Ramos (cell line): Measurements from ENCODE around the gene ASB16.
"Not testable (repeated sequence)": the region's sequence is repeated elsewhere in the genome, so short reads cannot be mapped to it uniquely, and the experiment has no call there.

ENCODE experiments used
- in situ Hi-C: fragments of 300-500 bp; cut with MboI; formaldehyde crosslinking; loops from one replicate; pipeline ENCODE4 v1.14.3; 2022; ENCODE audit warnings: low sequenced_read_pairs; ENCODE audit not compliant: unreplicated experiment

ASB16 gene, protein sequence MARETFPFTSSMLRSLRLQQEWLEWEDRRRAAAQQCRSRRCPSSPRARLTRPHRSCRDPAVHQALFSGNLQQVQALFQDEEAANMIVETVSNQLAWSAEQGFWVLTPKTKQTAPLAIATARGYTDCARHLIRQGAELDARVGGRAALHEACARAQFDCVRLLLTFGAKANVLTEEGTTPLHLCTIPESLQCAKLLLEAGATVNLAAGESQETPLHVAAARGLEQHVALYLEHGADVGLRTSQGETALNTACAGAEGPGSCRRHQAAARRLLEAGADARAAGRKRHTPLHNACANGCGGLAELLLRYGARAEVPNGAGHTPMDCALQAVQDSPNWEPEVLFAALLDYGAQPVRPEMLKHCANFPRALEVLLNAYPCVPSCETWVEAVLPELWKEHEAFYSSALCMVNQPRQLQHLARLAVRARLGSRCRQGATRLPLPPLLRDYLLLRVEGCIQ

DNA sequence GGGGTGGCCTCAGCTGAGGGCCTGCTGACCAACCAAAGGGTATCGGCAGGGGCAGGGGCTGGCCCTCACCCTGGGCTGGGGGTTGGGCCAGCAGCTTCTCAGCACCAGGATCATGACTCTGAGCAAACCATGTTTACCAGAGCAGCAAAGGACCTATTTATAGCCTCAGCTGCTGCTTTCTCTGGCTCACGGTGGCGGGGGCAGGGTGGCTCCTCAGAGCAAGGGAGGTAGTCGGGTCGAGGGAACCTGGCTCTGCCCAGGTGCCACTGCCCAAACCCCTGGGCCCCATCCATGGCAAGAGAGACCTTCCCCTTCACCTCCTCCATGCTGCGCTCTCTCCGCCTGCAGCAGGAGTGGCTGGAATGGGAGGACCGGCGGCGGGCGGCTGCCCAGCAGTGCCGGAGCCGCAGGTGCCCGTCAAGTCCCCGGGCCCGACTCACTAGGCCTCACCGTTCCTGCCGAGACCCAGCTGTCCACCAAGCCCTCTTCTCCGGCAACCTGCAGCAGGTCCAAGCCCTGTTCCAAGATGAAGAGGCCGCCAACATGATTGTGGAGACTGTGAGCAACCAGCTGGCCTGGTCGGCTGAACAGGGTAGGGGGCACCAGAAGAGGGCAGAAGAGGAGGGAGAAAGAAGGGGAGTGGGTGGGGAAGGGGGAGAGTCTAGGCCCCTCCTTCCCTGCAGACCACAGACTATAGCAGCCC lies at the start of gene ASB16:
Gene ASB16 (plus strand): TSS at position 206 of the 703 bp plus-strand sequence. CDS start 86 bp downstream, at position 292.
- in situ Hi-C loops, result no loop called here

DNA sequence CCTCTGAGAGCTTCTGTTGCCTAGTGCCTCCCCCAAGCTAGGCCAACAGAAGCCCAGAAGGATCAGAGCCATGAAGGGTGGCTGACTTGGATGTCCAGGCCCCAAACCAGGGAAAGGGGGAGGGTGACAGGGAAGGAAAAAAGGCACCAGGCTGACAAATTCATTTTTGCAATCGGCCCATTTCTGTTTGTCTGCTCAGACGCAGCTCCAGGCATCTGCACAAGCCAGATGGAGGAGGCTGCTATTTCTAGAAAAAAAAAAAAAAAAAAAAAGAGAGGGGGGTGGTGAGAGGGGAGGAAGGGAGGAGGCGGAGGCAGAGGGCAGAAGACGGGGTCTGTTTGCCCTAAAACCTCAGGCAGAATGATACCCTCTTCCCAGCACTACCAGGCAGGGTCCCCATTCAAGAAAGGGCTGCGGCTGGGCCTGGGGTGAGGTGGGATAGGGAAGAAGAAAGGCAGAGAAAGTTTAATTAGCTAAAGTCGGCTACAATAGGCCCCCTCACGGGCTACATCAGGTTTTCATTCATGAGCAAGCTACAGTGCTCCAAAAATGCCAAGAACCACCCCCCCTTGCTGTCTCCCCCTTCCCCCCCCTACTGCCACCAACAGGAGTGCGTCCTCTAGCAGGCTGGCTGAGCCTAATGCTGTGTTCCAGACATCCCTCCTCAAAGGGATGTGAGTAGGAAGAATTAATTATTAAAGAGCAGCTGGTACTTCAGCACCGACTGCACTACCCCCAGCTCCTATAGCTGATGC lies 49.5 kb upstream of the ASB16 start:
- in situ Hi-C loops, result no loop called here

DNA sequence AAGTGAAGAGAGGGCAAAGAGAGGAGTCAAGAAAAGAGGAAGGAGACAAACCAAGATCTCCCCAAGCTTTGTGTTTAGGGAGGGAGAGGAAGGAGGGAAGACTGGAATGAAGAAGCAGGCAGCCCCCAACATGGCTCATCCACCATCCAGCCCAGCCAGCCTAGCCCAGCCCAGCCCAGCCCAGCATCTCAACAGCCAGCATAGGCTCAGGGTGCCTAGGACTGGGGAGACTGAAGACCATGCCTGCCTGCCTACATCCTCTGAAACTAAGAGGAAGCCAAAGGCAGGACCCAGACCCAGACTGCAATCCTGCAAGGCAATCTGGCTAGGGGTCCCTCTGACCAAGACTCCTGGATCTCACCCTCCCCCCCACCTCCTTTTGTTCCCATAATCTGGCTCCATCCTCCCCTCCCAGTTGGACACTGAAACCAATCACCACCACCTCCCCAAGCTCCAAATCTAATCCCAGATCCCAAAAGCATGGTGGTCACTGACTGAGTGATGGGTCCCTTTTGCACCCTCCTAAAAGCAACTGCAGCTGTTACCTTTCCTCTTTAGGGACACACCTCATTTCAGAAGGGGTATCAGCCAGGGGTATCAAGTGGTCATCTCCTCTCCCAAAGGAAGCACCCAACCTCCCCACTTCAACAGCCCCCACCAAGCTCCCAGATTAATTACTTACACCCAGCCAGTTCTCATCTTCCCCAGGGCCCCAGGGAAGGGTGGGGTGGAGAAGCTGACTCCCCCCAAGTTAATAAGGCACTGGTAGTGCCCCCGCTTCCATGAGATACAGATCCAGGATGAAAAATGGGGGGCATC lies 48.3 kb upstream of the ASB16 start:
- in situ Hi-C loops, result no loop called here

DNA sequence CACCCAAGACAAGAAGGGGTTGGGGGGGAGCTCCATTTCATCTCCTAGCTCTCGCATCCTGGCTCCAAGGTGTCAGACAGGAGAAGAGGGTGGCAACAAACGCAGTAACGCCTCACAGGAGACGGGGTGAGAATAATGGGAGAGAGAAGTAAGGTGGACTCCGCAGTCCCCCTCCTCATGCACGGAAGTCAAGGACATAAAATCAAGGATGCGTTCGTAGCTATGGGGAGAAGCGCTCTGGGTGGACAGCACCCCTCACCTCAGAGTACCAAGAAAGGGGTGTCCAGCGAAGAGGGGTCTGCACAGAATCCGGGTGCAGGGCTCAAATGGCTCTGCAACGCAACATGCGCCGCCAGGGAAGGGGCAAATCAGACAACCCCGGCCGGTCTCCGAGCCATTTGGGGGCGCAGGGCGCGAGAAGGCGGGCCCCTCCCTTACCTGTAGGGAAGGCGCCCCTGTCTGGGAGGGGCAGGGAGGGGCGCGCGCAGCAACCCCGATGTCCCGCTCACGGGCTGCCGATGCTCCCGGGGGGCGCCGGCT lies 47.6 kb upstream of the ASB16 start:
- in situ Hi-C loops, result no loop called here

DNA sequence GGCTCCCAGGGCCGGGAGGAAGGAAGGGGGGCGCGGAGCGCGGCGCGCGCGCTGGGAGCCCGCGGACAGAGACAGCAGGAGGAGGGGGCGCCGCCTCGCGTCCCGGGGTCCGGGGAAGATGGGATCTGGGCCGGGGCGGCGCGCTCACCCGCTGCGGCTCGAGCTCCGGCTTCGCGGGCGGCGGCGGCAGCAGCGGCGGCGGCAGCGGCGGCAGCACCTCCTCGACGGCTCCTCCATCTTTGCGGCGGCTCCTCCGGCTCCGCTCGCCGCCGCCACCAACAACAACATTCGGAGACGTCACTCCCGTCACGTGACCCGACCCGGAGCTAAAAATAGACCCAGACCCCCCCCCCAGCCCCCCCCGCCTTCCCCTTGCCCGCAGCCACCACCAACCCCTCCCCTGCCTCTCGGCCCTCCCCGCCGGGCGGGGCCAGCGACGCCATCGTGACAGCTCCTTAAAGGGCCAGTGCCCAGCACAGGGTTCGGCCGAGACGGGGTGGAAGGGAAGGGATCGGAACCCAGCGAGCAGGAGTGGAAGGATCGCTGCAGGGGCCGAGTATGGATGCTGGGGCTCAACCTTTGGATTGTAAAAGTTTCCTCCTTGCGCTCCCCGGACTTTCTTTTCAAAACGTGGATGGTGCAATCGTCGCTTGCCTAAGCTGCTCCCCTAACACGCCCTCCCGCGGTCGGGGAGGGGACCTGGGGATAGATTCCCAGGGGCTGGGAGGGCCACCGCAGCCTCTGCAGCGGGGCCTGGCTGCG lies 47.0 kb upstream of the ASB16 start, which contains the start of gene HDAC5:
Gene HDAC5 (minus strand): TSS at position 286 of the 762 bp plus-strand sequence. CDS start 6,126 bp downstream, outside the sequence.
- in situ Hi-C loops, result no loop called here

DNA sequence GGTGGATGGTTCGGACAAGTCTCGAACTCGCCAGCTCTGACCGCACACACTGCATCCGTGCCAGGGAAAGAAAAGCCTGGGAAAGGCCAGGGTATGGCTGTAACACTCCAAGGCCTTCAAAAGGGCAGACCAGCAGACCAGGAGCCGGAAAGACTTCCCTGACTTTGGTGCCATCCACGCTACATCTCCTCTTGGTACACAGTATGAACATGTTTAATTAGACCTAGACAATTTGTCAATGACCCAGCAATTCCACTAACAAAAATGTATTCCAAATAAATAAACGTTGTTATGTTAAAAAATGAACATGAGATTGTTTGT lies 46.4 kb upstream of the ASB16 start:
- in situ Hi-C loops, result no loop called here

DNA sequence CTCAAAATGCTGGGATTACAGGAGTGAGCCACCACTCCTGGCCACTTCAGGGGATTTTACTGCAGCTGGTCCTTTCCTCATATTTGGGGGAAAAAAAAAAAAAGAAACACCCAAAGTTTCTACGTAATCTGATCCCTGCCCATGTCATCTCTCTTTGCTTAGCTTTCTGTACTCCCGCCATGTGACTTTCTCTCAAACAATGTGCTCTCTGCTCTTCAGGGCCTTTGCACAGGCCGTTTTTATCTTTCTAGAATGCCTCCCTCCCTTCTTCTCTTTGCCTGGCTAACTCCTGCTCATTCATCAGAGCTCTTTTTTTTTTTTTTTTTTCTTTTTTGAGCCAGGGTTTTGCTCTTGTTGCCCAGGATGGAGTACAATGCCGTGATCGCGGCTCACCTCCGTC lies 42.1 kb upstream of the ASB16 start:
- in situ Hi-C loops, result no loop called here

DNA sequence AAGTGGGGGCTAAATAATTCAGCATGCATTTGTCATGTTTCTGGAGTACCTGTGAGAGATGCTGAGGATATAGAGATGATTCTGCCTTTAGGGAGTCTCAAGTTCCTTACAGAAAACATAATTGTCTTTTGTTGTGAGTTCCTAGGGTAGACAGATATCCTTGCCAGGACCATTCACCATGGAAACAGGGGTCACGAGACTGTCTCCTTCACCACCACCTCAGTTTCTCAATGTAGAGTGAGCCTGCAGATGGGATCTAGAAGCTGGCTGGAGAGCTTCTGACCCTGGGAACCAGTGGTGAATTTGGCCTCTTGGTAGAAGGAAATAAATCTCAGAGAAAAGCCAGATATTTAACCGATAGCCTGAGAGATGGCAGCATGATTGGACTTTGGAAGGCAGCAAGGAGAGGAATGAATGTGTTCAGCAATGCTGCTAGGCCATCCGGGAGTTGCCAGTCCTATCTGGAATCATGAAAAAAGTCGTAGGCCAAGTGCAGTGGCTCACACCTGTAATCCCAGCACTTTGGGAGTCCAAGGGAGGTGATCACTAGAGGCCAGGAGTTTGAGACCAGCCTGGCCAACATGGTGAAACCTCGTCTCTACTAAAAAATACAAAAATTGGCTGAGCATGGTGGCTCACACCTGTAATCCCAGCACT lies 39.7 kb upstream of the ASB16 start:
- in situ Hi-C loops, result no loop called here

DNA sequence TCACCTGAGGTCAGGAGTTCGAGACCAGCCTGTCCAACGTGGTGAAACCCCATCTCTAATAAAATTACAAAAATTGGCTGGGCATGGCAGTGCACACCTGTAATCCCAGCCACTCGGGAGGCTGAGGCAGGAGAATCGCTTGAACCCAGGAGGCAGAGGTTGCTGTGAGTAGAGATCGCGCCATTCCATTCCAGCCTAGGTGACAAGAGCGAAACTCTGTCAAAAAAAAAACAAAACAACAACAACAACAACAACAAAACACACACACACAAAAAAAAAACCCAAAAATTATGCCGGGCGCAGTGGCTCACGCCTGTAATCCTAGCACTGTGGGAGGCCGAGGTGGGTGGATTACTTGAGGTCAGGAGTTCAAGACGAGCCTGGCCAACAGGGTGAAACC lies 39.1 kb upstream of the ASB16 start:
- in situ Hi-C loops, result not testable (repeated sequence)

DNA sequence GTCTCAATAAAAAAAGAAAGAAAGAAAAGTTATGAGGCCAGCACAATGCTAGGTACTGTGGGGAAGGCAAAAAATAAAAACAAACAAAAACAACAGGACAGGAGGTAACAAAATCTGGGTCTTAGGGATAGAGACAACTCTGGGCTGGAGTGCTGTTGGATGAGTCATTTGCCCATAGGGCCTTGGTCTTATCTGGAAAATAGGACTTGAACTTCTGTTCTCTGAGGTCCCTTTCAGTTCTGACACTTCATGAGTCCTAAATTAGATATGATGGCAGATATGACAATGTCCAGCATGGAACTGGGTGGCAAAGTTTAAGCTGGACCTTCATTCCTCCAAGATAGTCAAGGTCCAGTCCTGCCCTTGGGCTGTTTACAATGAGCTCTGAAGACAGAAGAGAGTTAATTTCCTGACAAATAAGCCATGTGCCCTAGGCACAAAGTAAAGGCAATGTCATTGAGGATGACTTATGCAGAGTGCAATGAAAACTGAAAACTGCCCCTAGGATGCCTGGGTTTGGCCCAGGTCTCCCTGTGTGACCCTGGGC lies 38.2 kb upstream of the ASB16 start:
- in situ Hi-C loops, result no loop called here

DNA sequence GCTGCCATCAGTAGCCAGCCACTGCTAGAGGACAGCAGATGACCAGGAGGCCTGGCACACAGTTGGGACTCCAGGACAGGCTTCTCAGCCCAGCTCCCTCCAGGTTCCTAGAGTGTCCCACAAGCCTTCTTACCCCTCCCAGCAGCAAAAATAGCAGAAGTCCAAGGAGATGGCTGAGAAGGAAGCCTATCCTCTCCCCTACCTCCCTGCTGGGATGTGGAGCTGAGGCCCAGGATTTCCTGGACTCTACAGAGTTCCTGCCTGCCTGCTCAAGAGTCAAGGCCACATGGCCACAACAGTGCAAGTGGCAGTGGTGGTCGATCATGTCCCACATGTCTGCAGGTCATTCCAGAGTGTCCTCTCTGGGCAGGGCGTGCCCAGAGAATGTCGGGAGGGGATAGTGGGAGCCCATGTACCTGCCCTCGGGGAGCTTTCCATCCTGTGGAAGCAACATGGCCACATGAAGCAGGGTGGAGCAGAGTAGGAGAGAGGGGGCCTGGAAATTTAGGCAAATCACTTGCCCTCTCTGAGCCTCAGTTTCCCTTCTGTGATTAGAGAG lies 36.5 kb upstream of the ASB16 start:
- in situ Hi-C loops, result no loop called here

DNA sequence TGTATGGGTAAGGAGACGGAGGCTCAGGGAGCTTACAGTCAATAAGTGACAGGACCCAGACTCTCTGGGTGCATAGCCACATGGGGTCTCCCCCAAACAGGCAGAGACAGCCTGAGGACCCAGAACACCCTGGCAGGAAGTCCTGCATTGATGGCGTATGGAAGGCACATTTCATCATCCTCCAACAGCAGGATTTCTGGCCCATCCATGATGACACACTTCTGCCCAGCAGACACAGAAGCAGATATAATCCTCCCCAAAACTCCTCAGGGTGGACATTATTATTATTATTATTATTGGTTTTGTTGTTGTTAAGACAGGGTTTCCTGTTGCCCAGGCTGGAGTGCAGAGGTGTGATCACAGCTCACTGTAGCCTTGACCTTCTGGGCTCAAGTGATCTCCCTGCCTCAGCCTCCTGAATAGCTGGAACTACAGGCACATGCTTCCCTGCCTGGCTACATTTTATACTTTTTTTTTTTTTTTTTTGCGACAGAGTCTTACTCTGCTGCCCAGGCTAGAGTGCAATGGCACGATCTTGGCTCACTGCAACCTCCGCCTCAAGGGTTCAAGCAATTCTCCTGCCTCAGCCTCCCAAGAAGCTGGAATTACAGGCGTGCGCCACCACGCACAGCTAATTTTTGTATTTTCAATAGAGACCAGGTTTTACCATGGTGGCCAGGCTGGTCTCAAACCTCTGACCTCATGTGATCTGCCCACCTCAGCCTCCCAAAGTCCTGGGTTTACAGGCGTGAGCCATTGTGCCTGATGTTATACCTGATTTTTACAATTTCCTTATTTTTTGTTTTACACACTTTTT lies 35.5 kb upstream of the ASB16 start:
- in situ Hi-C loops, result no loop called here

DNA sequence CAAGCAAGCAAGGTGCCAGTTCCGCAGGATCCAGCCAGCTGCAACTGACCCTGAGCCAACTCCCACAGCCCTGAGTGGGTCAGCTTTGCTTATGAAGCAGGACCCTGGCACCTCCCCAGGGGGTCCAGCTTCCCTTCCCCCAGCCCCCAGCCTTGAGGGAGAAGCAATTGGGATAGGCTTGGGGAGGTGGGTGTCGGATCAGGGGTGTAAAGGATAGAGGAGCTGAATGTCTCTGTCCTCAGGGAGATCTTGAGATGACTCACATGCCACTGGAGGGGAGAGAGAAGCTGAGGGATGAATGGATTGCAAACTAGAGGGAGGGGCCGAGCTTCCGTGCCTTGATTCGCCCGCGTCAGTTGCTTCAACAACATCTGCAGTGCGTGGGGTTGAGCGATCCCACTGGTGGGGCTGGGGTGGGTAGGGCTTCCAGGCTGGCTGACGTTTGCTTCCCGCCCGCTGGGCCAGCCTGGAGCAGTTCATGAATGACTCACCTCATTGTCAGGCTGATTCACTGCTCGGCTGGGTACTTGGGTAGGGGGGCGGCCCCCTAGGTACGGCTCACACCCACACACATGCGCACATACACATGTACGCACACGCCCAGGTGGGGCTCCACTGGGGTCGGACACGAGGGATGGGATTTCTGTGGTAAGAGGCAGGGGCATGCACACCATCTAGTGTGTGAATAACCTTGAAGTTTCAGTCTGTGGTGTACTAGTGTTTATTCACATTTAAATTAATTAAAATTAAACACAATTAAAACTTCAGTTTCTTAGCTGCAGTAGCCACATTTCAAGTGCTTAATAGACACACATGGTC lies 32.4 kb upstream of the ASB16 start:
- in situ Hi-C loops, result no loop called here

DNA sequence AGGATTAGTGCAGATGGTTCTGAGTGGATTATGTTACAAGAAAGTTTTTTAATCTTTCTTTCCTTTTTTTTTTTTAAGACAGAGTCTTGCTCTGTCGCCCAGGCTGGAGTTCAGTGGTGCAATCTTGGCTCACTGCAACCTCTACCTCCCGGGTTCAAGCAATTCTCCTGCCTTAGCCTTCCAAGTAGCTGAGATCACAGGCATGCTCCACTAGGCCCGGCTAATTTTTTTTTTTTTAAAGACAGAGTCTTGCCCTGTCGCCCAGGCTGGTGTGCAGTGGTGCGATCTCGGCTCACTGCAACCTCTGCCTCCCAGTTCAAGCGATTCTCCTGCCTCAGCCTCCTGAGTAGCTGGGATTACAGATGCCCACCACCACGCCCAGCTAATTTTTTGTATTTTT lies 26.6 kb upstream of the ASB16 start:
- in situ Hi-C loops, result not testable (repeated sequence)

DNA sequence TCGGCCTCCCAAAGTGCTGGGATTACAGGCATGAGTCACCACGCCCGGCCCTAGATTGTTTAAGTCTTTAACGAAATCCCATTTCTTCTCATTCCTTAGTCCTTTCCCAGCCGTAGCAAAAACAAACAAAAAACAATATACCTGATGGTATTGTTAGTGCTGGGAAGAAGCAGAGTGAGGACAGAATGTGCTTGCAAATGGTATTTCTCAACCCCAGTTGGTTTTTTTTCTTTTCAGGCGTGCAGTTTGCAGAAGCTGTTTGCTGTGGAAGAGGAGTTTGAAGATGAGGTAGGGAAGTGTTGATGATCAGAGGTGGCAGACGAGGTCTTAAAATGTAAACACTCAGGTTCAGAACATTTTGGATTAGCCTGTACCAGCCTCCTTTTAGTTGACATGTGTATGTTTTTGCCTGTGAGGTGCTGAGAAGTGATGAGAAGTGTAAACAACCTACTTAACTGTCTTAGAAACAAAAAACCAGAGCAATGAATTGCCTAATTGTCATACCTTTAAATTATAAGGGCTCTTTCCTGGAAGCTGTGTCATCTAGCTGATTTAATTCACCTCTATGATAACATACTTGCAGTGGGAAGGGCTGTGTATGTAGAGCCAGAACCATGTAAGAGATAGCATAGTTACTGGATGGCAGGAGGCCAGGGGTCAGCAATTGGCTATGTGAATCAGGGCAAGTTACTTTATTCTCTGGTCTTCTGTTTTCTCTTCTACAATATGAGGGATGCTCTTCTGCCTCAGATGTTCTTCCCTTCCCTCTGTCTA lies 25.4 kb upstream of the ASB16 start:
- in situ Hi-C loops, result no loop called here
